PC-3 (cell line): ENCODE measurements around the gene NLRP9. TPM values are rescaled to one million over a fixed set of nuclear protein-coding genes. Genes with fewer than 3 reads are reported as not detected.
A peak's percentile ranks its signal among the peaks of the same experiment; 100 is the strongest.
"Not testable (repeated sequence)": the region's sequence is repeated elsewhere in the genome, so short reads cannot be mapped to it uniquely, and the experiment has no call there.

ENCODE experiments used
- ATAC-seq: fragments of 200-7000 bp; cut with Tn5 transposase; 2 replicates; pipeline ENCODE4 v1.9.1; 2020; ENCODE audit warnings: mild to moderate bottlenecking, moderate library complexity
- BruUV-seq: library from RNA; stranded (reverse); fragments of 400-500 nt; replicated peaks from 2 replicates; lab custom pipeline; 2021; lab: Mats Ljungman, UMichigan
- CTCF ChIA-PET: fragments of 300-600 bp; sonication (Branson Sonifier 250); formaldehyde crosslinking; loops from one replicate; lab custom pipeline; 2022; ENCODE audit warnings: antibody characterized with exemption; lab: Charles Lee
- POLR2A ChIA-PET: fragments of 300-600 bp; sonication (Branson Sonifier 250); formaldehyde crosslinking; loops from one replicate; lab custom pipeline; 2022; ENCODE audit warnings: antibody characterized with exemption; ENCODE audit not compliant: unreplicated experiment; lab: Charles Lee
- DNase-seq: peaks from one replicate; pipeline ENCODE4 v3.0.0-alpha.2; 2015
- H2AFZ ChIP-seq: fragments of 300-600 bp; sonication (generic); 2 replicates; pipeline ENCODE4 v1.6.0; 2016; ENCODE audit warnings: antibody characterized with exemption, low read length
- H3F3A ChIP-seq: fragments of 300-600 bp; sonication (generic); one replicate; pipeline ENCODE4 v1.6.0; 2017; ENCODE audit warnings: antibody characterized with exemption, low read length, control low read depth, mild to moderate bottlenecking; ENCODE audit not compliant: unreplicated experiment
- H3K27ac ChIP-seq: fragments of 300-600 bp; sonication (generic); 2 replicates; pipeline ENCODE4 v1.5.1; 2016; ENCODE audit warnings: mild to moderate bottlenecking, low read length
- H3K27me3 ChIP-seq: fragments of 300-600 bp; sonication (generic); 2 replicates; pipeline ENCODE4 v1.6.1; 2016; ENCODE audit warnings: low read length, mixed read lengths
- H3K36me3 ChIP-seq: fragments of 300-600 bp; sonication (generic); 2 replicates; pipeline ENCODE4 v1.6.1; 2016; ENCODE audit warnings: low read depth, mixed run types, low read length, mixed read lengths
- H3K4me1 ChIP-seq: fragments of 300-600 bp; sonication (generic); 2 replicates; pipeline ENCODE4 v1.5.1; 2016; ENCODE audit warnings: low read length; ENCODE audit not compliant: insufficient read depth
- H3K4me2 ChIP-seq: fragments of 300-600 bp; sonication (generic); 2 replicates; pipeline ENCODE4 v1.6.0; 2016; ENCODE audit warnings: low read length
- H3K4me3 ChIP-seq: fragments of 300-600 bp; sonication (generic); 2 replicates; pipeline ENCODE4 v1.5.1; 2016; ENCODE audit warnings: mild to moderate bottlenecking, low read length, mixed read lengths
- H3K79me2 ChIP-seq: fragments of 300-600 bp; sonication (generic); 2 replicates; pipeline ENCODE4 v1.6.1; 2017; ENCODE audit warnings: low read length, mixed read lengths
- H3K9ac ChIP-seq: fragments of 300-600 bp; sonication (generic); 2 replicates; pipeline ENCODE4 v1.6.0; 2016; ENCODE audit warnings: mild to moderate bottlenecking, low read length
- H3K9me2 ChIP-seq: fragments of 300-600 bp; sonication (generic); replicated peaks from 2 replicates; pipeline ENCODE4 v1.6.1; 2016; ENCODE audit warnings: mixed run types, low read length, mixed read lengths
- H3K9me3 ChIP-seq: fragments of 300-600 bp; sonication (generic); 2 replicates; pipeline ENCODE4 v1.6.1; 2016; ENCODE audit warnings: low read length, mixed read lengths
- H4K20me1 ChIP-seq: fragments of 300-600 bp; sonication (generic); 2 replicates; pipeline ENCODE4 v1.6.1; 2016; ENCODE audit warnings: low read length, mixed read lengths
- EZH2 ChIP-seq: fragments of 300-600 bp; sonication (generic); IDR thresholded peaks from one replicate; pipeline ENCODE4 v1.6.1; 2017; ENCODE audit warnings: antibody characterized with exemption, mild to moderate bottlenecking, low read length; ENCODE audit not compliant: unreplicated experiment
- EZH2phosphoT487 ChIP-seq: fragments of 300-600 bp; sonication (generic); IDR thresholded peaks from 2 replicates; pipeline ENCODE4 v1.6.1; 2018; ENCODE audit warnings: mild to moderate bottlenecking, antibody characterized with exemption, low read length, borderline replicate concordance
- intact Hi-C: fragments of 100-400 bp; cut with micrococcal nuclease; formaldehyde crosslinking; loops from 2 replicates; pipeline ENCODE4 v1.9.0; 2023
- total RNA-seq: library from RNA; depleted of rRNA; stranded (reverse); fragments of >200 nt; gene quantifications from 2 replicates; pipeline ENCODE4 v1.2.3, GENCODE V29; 2014
- TF ChIP-seq, protein P1 (sequence below): fragments of 300-600 bp; sonication (generic); conservative IDR thresholded peaks from 2 replicates; pipeline ENCODE4 v1.5.1; 2017; ENCODE audit warnings: antibody characterized with exemption, low read depth, mild to moderate bottlenecking, low read length

The NLRP9 gene
- total RNA-seq, 1 experiment from 2014 or later = not detected

DNA sequence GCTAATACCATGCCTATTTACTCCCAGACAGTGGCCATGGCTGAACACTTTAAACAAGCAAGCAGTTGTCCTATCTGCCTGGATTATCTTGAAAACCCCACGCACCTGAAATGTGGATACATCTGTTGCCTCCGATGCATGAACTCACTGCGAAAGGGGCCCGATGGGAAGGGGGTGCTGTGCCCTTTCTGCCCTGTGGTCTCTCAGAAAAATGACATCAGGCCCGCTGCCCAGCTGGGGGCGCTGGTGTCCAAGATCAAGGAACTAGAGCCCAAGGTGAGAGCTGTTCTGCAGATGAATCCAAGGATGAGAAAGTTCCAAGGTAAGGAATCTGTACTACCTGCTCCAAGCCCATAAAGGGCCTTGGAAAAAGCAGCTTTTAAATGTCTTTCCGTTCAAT is 39.3 kb upstream of the NLRP9 start:
- H3K79me2 ChIP-seq = no peaks in the 10 kb centered on the region
- no peaks in the 10 kb centered on the region for H3F3A ChIP-seq
- no peak overlapping the region for H2AFZ ChIP-seq
- no peak overlapping the region for H3K4me3 ChIP-seq
- no peak for TF ChIP-seq EZH2phosphoT487
- TF ChIP-seq, protein P1, sequence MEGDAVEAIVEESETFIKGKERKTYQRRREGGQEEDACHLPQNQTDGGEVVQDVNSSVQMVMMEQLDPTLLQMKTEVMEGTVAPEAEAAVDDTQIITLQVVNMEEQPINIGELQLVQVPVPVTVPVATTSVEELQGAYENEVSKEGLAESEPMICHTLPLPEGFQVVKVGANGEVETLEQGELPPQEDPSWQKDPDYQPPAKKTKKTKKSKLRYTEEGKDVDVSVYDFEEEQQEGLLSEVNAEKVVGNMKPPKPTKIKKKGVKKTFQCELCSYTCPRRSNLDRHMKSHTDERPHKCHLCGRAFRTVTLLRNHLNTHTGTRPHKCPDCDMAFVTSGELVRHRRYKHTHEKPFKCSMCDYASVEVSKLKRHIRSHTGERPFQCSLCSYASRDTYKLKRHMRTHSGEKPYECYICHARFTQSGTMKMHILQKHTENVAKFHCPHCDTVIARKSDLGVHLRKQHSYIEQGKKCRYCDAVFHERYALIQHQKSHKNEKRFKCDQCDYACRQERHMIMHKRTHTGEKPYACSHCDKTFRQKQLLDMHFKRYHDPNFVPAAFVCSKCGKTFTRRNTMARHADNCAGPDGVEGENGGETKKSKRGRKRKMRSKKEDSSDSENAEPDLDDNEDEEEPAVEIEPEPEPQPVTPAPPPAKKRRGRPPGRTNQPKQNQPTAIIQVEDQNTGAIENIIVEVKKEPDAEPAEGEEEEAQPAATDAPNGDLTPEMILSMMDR = peak; percentile 66
- TF ChIP-seq EZH2 = no peak
- H3K9me2 ChIP-seq = no peaks in the 10 kb centered on the region
- H3K27me3 ChIP-seq = peaks cover 79% of the 10 kb centered on the region
- H3K4me2 ChIP-seq = no peak overlapping the region
- H3K9me3 ChIP-seq = no peaks in the 10 kb centered on the region
- CTCF ChIA-PET = no interaction called here
- H3K27ac ChIP-seq = no peak overlapping the region
- no peaks in the 10 kb centered on the region for H3K36me3 ChIP-seq
- ATAC-seq (no peak), DNase-seq (peak; percentile 30)
- POLR2A ChIA-PET = no interaction called here
- H3K4me1 ChIP-seq = no peaks in the 10 kb centered on the region
- no TSS peak for BruUV-seq
- intact Hi-C loops = no loop called here
- no peaks in the 10 kb centered on the region for H4K20me1 ChIP-seq
- no peak overlapping the region for H3K9ac ChIP-seq

DNA sequence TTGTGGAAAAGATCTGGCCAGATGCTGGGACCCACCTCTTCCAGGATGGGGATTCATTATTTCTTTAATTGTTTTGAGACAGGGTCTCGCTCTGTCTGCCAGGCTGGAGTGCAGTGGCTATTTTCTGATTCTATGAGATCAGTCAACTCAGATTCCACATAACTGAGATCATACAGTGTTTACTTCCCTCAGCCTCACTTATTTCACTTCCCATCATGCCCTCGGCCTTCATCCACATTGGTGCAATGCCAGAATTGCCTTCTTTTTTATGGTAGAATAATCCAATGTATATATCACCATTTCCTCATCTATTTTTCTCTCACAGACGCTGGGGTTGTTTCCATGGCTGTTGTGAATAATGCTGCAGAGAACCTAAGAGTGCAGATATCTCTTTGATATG is 31.4 kb upstream of the NLRP9 start:
- H3K27me3 ChIP-seq = peaks cover 62% of the 10 kb centered on the region
- H3K4me2 ChIP-seq, POLR2A ChIA-PET, H3K9ac ChIP-seq, H4K20me1 ChIP-seq, BruUV-seq, H3K4me1 ChIP-seq, H3F3A ChIP-seq, H3K36me3 ChIP-seq, H2AFZ ChIP-seq, H3K79me2 ChIP-seq, H3K9me3 ChIP-seq, ATAC-seq, H3K27ac ChIP-seq, H3K4me3 ChIP-seq, DNase-seq, intact Hi-C loops, H3K9me2 ChIP-seq, CTCF ChIA-PET: not testable (repeated sequence)

DNA sequence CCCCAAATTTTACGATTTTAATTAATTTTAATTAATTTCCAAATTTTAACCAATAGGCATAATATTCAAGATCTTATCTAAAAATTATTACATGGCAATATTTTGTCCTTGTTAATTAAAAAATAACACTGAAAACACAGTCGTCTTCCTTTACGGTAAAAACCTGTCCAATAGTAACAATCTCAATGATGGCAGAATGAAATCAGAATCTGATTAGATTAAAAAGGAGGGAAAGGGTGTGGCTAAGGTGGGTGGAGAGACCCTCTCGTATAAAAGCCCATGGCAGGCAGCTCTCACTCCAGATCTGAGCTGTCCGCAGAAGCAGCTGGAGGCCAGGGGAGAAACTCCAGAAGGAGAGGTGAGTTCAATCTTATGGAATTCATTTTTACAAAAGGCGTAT is 30.6 kb upstream of the NLRP9 start, which contains the start of gene RFPL4AL1:
Gene RFPL4AL1, plus strand, starts transcription at position 301 of the 400 bp plus-strand sequence. CDS start 2,687 bp downstream, outside the sequence.
- H4K20me1 ChIP-seq, BruUV-seq, H3K4me2 ChIP-seq, CTCF ChIA-PET, DNase-seq, H3K79me2 ChIP-seq, POLR2A ChIA-PET, H3K4me1 ChIP-seq, H3K9ac ChIP-seq, ATAC-seq, H3K36me3 ChIP-seq, H3K4me3 ChIP-seq, H3K9me2 ChIP-seq, intact Hi-C loops, H2AFZ ChIP-seq, H3K9me3 ChIP-seq, H3F3A ChIP-seq, H3K27ac ChIP-seq: not testable (repeated sequence)
- peaks cover 66% of the 10 kb centered on the region for H3K27me3 ChIP-seq

DNA sequence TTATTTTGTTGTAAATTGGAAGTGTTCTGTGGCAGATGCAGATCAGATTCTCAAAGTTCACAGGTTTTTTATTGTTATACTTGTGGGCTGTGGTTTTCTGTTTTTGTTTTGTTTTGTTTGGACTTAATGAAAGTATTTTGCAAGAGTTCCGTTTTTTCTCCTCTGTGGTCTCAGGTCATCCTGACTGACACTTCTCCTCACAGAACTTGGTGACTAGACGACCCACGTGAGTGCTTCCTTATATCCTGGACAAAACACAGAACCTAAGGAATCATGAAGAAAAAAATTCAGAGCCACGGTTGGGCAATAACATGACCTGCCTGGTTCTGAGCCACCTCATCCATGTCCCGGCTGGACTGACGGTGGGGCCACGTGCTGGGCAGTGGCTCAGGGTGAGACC is 28.3 kb upstream of the NLRP9 start:
- Histone ChIP-seq H3K4me3 (no peak overlapping the region), H2AFZ (no peak overlapping the region), H3K27me3 (peaks cover 65% of the 10 kb centered on the region), H3K36me3 (no peaks in the 10 kb centered on the region), H4K20me1 (no peaks in the 10 kb centered on the region), H3K4me1 (no peaks in the 10 kb centered on the region), H3K9ac (no peak overlapping the region), H3K9me2 (no peaks in the 10 kb centered on the region), H3K27ac (no peak overlapping the region), H3K9me3 (no peaks in the 10 kb centered on the region), H3K79me2 (no peaks in the 10 kb centered on the region), H3F3A (no peaks in the 10 kb centered on the region), H3K4me2 (no peak overlapping the region)
- no peak for TF ChIP-seq EZH2phosphoT487
- TF ChIP-seq, protein P1 = no peak
- no peak for TF ChIP-seq EZH2
- intact Hi-C loops = no loop called here
- ChIA-PET CTCF (no interaction called here), POLR2A (no interaction called here)
- DNase-seq (no peak), ATAC-seq (no peak)
- BruUV-seq = no TSS peak

DNA sequence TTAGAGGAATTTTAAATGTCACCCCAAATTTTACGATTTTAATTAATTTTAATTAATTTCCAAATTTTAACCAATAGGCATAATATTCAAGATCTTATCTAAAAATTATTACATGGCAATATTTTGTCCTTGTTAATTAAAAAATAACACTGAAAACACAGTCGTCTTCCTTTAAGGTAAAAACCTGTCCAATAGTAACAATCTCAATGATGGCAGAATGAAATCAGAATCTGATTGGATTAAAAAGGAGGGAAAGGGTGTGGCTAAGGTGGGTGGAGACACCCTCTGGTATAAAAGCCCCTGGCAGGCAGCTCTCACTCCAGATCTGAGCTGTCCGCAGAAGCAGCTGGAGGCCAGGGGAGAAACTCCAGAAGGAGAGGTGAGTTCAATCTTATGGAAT is 20.6 kb upstream of the NLRP9 start, which contains the start of gene RFPL4A:
Gene RFPL4A, plus strand, starts transcription at position 301 of the 400 bp plus-strand sequence. CDS start 2,704 bp downstream, outside the sequence.
- H3K9me3 ChIP-seq, POLR2A ChIA-PET, H3K4me3 ChIP-seq, H3K79me2 ChIP-seq, H3F3A ChIP-seq, H3K4me2 ChIP-seq, H3K36me3 ChIP-seq, intact Hi-C loops, H2AFZ ChIP-seq, H3K27ac ChIP-seq, DNase-seq, H3K9me2 ChIP-seq, H3K4me1 ChIP-seq, BruUV-seq, H3K9ac ChIP-seq, CTCF ChIA-PET, H4K20me1 ChIP-seq, ATAC-seq: not testable (repeated sequence)
- peaks cover 55% of the 10 kb centered on the region for H3K27me3 ChIP-seq
